CD4-positive, alpha-beta T cell treated with Interferon gamma for 1 hour (primary cell): ENCODE measurements around the gene LGALS4.
"Not testable (repeated sequence)": the region's sequence is repeated elsewhere in the genome, so short reads cannot be mapped to it uniquely, and the experiment has no call there.

ENCODE experiments used
- DNase-seq: peaks from one replicate; pipeline ENCODE4 v3.0.0-alpha.2; 2020

LGALS4 gene

DNA sequence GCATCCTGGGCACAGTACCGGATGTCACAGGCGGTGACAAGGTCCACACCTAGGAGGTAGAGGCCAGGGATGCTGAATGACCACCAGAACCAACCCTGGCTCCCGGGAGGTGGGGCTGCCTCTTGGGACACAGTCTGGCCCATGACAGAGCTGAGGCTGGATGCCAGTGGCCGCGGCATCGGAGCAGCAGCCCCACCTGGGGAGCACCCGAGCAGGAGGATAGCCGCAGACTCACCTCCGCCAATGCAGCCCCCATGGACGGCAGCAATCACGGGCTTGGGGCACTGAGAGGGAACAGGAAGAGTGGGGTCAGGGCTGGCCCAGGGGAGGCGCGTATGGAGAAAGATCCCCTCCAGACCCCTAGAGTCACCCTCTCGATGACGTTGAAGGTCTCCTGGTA lies 4.3 kb upstream of the LGALS4 start:
- no peak for DNase-seq

DNA sequence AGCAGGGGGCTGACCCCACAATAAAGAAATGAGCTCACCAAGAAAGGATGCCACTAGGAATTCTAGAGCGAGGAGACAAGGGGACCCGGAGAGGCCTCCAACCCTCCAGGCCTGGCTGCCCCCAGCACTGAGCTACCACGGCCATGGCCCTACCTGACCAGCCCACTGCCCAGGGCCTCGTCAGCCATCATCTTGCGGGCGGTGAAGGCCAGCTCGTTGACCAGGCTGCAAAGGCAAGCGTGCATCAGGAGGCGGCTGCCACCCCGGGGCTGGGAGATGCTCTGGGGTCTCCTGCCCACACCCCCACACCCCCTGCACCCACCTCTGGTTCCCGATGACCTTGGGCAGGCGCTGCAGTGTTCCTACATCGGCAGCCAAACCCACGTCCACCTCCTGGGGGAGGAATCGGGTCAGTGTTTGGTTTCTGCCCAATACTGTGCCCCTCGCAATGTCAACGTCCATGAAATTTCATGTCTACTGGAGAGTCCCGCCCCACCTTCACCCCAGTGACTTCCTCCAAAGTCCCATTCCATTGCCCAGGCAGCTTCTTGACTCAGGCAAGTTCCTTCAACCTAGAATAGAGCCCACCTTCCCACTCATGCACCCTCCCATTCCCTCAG lies 3.5 kb upstream of the LGALS4 start:
- DNase-seq: no peak

- no peak for DNase-seq
Observed at GRCh38 chr19:38815059-38816001, 2.6 kb upstream of the LGALS4 start.

GRCh38 chr19:38813932-38814331 lies 1.2 kb upstream of the LGALS4 start:
- DNase-seq: not testable (repeated sequence)

GRCh38 chr19:38813323-38813722 lies 578 bp upstream of the LGALS4 start:
- DNase-seq: no peak

- DNase-seq: no peak
Observed at GRCh38 chr19:38812009-38812840, 520 bp downstream of the LGALS4 start.

- no peak for DNase-seq
Observed at GRCh38 chr19:38809592-38810252, 3.0 kb downstream of the LGALS4 start.

- no peak for DNase-seq
Observed at GRCh38 chr19:38808741-38809140, 4.0 kb downstream of the LGALS4 start.

GRCh38 chr19:38807374-38808098 lies 5.2 kb downstream of the LGALS4 start:
- not testable (repeated sequence) for DNase-seq

DNA sequence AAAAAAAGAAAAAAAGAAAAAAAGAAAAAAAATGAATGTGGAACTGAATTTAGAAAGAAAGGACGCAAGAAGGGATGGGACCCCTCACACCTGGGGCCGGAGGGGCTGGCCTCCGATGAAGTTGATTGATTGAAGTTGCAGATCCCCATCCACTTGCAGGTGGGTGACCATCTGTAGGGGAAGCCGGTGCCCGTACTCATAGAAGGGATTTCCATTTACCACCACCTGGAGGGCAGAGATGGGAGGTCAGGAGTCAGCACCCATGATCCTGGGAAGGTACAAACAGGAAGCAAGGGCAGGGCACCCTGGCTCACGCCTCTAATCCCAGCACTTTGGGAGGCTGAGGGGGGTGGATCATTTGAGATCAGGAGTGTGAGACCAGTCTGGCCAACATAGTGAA lies 6.4 kb downstream of the LGALS4 start:
- no peak for DNase-seq

DNA sequence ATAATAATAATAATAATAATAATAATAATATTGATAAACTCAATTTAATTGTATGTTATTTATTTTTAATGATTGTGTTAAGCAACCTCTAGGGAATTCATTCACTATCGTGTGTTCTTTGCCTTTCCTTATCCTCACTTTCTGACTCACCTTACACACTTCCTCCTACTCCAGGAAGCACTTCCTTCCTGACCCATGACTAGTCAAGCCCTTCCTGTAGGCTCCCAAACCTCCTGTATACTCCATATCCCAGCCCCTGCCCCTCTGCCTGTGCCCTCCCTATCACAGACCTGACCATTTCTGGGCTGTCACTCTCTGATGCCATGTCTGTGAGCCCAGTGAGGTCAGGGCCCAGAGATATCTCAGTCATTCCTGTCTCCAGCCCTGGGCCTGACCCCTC lies 7.6 kb downstream of the LGALS4 start:
- DNase-seq: no peak

DNA sequence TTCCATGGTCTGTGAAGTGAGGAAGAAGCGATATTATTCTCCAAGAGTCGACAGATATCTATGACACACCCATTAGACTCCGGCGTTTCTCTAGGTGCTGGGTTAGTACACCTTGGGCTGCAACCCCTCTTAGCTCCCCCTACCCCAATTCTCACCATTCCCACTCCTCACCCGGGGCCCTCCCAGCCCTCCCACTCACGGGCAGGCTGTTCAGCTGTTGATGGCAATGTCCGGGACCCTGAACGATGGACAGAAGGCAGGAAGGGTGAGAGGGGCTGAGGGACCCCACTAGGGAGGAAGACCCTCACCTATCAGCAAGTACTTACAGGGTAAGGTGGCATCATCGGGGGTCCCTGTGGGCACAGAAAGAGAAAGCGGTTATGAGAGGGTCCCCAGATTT lies 9.2 kb downstream of the LGALS4 start:
- DNase-seq: no peak

DNA sequence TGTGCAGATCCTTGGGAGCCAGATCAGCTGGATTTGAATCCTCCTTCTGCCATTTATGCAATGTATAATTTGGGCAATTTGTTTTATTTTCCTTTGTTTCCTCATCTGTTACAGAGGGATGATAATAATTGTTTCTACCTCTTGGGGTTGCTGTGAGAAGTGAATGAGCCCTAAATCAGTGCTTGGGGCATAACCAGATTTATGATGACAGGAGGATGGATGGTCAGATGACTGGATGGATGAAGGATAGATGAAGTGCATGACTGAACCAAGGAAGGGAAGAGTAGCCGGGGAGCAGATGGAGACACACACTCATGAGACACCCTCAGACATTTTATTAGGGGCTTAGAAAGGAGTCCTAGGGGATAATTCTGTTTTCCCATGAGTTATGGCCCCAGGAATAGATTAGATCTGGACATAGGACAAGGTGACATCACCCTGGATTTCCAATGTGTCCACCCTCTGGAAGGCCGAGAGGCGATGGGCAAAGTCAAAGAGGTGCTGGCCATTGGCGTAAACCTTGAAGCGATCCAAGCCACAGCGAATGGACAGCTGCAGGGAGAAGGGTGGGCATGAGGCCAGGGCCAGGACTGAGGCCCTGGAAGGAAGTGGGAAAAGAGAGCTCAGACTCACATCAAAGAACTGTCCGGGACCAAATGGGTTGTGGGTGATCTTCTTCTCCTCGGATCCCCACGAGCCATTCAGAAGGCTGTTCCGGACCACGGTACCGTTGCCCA lies 11.2 kb downstream of the LGALS4 start:
- DNase-seq: no peak

DNA sequence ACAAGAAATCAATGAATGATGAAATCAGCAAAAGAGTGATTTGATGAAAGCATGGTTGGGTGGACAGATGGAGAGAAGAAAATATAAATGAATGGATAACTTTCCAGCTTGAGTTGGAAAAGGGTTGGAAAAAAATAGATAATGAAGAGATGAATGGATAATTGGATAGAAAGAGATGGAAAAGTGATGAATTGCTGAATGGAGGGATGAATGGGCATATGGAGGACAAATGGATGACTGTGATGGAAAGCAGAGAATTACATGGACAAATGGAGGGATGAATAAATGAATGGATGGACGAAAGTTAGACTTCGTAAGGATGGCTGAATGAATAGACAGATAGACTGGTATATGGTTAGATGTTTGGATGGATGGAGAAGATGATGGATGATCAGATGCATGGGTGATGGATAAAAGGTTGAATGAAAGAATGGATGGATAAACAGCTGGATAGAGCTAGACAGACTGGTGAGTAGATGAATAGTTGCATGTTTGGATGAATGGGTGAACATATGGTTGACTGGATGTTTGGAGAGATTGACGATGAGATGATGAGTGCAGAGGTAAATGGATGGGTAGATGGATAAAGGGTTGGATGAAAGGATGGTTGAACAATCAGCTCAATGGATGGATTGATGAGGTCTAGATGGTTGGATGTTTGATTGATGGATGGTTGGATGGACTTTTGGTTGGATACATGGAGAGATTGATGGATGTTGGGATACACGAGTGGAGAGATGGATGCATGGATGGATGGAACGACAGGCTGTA lies 12.0 kb downstream of the LGALS4 start:
- no peak for DNase-seq

GRCh38 chr19:38799104-38799503 lies 13.6 kb downstream of the LGALS4 start:
- DNase-seq: no peak

GRCh38 chr19:38797781-38798180 lies 15.0 kb downstream of the LGALS4 start:
- DNase-seq: not testable (repeated sequence)

- no peak for DNase-seq
Observed at GRCh38 chr19:38796154-38796553, 16.6 kb downstream of the LGALS4 start.

GRCh38 chr19:38795549-38795948 lies 17.2 kb downstream of the LGALS4 start:
- DNase-seq: no peak

- no peak for DNase-seq
Observed at GRCh38 chr19:38793671-38794070, 19.1 kb downstream of the LGALS4 start.

GRCh38 chr19:38793177-38793576 lies 19.6 kb downstream of the LGALS4 start:
- DNase-seq: no peak
